Fibroblast of the aortic adventitia (primary cell): ENCODE results near the gene LAMA3. TPM values are rescaled to one million over a fixed set of nuclear protein-coding genes. Genes with fewer than 3 reads are reported as not detected.
"Not testable (repeated sequence)": the region's sequence is repeated elsewhere in the genome, so short reads cannot be mapped to it uniquely, and the experiment has no call there.

Experiments used
- DNase-seq: peaks from one replicate; pipeline ENCODE4 v3.0.0-alpha.2; 2010; ENCODE audit warnings: low read depth
- H3K4me3 ChIP-seq: 2 replicates; pipeline ENCODE4 v1.5.1; 2011; ENCODE audit warnings: low read depth, mild to moderate bottlenecking, control low read depth, low read length, moderate library complexity
- total RNA-seq: library from RNA; depleted of rRNA; stranded (reverse); fragments of >200 nt; gene quantifications from 2 replicates; pipeline ENCODE4 v1.2.3, GENCODE V29; 2012; ENCODE audit warnings: low replicate concordance
- TF ChIP-seq, protein P1 (sequence below): IDR thresholded peaks from 2 replicates; pipeline ENCODE4 v1.5.1; 2011; ENCODE audit warnings: mild to moderate bottlenecking, low read length, control low read depth, inconsistent platforms; ENCODE audit not compliant: insufficient read depth

Gene LAMA3
- total RNA-seq, 1 donor = 15.7 TPM

- DNase-seq = no peak
- no peak overlapping the region for H3K4me3 ChIP-seq
- TF ChIP-seq, protein P1, sequence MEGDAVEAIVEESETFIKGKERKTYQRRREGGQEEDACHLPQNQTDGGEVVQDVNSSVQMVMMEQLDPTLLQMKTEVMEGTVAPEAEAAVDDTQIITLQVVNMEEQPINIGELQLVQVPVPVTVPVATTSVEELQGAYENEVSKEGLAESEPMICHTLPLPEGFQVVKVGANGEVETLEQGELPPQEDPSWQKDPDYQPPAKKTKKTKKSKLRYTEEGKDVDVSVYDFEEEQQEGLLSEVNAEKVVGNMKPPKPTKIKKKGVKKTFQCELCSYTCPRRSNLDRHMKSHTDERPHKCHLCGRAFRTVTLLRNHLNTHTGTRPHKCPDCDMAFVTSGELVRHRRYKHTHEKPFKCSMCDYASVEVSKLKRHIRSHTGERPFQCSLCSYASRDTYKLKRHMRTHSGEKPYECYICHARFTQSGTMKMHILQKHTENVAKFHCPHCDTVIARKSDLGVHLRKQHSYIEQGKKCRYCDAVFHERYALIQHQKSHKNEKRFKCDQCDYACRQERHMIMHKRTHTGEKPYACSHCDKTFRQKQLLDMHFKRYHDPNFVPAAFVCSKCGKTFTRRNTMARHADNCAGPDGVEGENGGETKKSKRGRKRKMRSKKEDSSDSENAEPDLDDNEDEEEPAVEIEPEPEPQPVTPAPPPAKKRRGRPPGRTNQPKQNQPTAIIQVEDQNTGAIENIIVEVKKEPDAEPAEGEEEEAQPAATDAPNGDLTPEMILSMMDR = no peak
Measured at GRCh38 chr18:23711426-23711825, 22.2 kb downstream of the LAMA3 start.

DNA sequence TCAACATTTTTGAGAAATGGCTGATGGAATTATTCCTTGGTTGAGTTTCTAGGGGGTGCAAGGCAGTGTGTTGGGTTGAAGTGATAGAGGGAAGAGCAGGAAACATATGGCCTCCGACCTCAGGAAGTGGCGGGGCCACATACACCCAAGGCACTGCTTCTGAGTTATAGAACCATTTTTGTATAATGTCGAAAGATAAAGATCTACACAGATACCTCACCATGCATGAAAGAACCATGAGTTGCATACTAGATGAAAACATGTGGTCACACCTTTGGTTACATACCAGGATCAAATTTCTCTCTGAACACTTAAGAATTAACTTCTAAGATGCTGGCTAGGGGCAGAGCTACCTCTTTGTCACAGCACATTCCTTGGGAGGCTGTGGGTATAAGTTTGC, 23.2 kb downstream of the LAMA3 start:
- TF ChIP-seq, protein P1 = no peak
- DNase-seq = no peak
- no peak overlapping the region for H3K4me3 ChIP-seq

DNA sequence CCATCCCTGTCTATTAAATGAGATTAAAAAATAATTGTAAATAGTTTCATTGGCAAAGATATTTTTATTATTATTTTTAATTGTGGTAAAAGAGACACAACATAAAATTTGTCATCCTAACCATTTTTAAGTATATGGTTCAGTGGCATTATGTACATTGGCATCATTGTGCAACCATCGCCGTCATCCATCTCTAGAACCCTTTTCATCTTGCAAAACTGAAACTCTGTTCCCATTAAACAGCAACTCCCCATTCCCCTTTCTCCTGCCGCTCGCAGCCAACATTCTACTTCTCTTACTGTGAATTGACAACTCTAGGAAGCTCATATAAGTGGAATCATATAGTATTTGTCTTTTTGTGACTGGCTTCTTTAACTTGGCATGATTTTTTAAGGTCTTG, 25.3 kb downstream of the LAMA3 start:
- DNase-seq = no peak
- H3K4me3 ChIP-seq = no peak overlapping the region
- TF ChIP-seq, protein P1 = no peak

GRCh38 chr18:23716079-23716478, 26.8 kb downstream of the LAMA3 start:
- not testable (repeated sequence) for DNase-seq, H3K4me3 ChIP-seq

DNA sequence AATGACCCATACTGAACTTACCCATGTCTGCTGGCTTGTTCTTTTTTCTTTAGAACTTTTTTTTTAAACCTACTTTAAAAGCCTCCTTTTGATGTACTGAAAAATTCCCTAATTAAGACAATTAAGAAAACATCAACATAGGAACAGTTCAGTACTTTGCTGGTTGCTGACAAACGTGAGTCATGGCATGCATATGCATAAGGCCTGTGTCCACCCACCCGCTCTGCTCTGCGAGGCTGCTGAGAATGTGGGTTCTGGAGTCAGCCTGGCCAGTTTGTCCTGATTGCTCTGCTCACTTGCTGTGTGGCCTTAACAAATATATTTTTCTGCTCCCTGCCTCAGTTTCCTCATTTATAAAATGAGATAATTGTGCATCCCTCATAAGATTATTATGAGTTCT, 27.3 kb downstream of the LAMA3 start:
- no peak overlapping the region for H3K4me3 ChIP-seq
- TF ChIP-seq, protein P1 = no peak
- peak; percentile 51 for DNase-seq

DNA sequence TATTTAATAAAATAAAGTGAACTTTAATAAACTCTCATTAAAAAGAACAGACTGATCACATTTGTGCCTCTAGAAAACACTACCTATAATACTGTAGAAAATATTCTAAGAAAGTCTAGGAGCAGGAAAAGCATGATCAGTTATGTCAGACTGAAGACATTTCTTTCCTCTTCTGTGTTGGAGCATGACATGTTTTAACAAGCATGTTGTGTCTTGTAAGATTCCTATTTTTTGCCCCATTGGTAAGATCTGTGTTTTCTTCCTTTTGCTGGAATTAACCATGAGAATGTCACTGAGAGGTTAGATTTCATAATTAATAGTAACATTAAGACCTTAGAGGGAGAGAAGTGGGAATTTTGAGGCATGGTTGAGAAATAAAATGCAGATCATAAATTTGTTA, 27.7 kb downstream of the LAMA3 start:
- H3K4me3 ChIP-seq = no peak overlapping the region
- TF ChIP-seq, protein P1 = no peak
- DNase-seq = no peak

- DNase-seq = peak; percentile 54
- H3K4me3 ChIP-seq = no peak overlapping the region
- TF ChIP-seq, protein P1 = no peak
Measured at GRCh38 chr18:23718243-23718720, 29.0 kb downstream of the LAMA3 start.
